NCI-H526 (cell line): ENCODE data around the gene C1orf167.
A peak's percentile ranks its signal among the peaks of the same experiment; 100 is the strongest.

Experiments used
- DNase-seq, 2 experiments: peaks; one replicate each; lab custom pipeline; 2025; lab: John Stamatoyannopoulos, UW

C1orf167 gene

GRCh38 chr1:11835441-11836225 is 73.6 kb downstream of the C1orf167 start:
- no peak for DNase-seq

- no peak for DNase-seq
Observed at GRCh38 chr1:11836955-11837766, 75.2 kb downstream of the C1orf167 start.

- DNase-seq: no peak
Observed at GRCh38 chr1:11837767-11838348, 75.9 kb downstream of the C1orf167 start.

- peak in 1 of 2 experiments; percentile 64 for DNase-seq
Observed at GRCh38 chr1:11838349-11839272, 76.6 kb downstream of the C1orf167 start.
